ENCODE measurements around the gene NTN1. TPM values are rescaled to one million over a fixed set of nuclear protein-coding genes. Genes with fewer than 3 reads are reported as not detected.

NTN1 gene
- total RNA-seq, 4 donors from 2014 or later, result 74.3 to 211 (median 107) TPM

GRCh38 chr17:9127340-9127739 is 106.0 kb downstream of the NTN1 start:
- 91 to 95% methylated on average over 4 to 6 of the region's 7 CpGs for WGBS, 2 donors (ENCODE audit: low coverage in 1 of 2)
- Histone ChIP-seq H3K4me3 (no peak overlapping the region), H3K27me3 (no peaks in the 10 kb centered on the region), H3K9me3 (no peaks in the 10 kb centered on the region), H3K27ac (no peak overlapping the region), H3K36me3 (no peaks in the 10 kb centered on the region), H3K4me1 (peaks cover 0 to 34% (median 4%) of the 10 kb centered on the region in 3 donors)
- TF ChIP-seq POLR2AphosphoS5 (IDR thresholded peaks at IDR 0.05) (no peak), POLR2A (IDR thresholded peaks at IDR 0.05) (no peak), CTCF (IDR thresholded peaks at IDR 0.05) (no peak), EP300 (IDR thresholded peaks at IDR 0.05) (no peak)
- ATAC-seq, result no peak

- H3K27ac ChIP-seq, result no peak overlapping the region
- no peaks in the 10 kb centered on the region for H3K9me3 ChIP-seq
- H3K36me3 ChIP-seq, result no peaks in the 10 kb centered on the region
- no peaks in the 10 kb centered on the region for H3K27me3 ChIP-seq
- TF ChIP-seq POLR2AphosphoS5 (IDR thresholded peaks at IDR 0.05) (no peak), CTCF (IDR thresholded peaks at IDR 0.05) (no peak), EP300 (IDR thresholded peaks at IDR 0.05) (no peak), POLR2A (IDR thresholded peaks at IDR 0.05) (no peak)
- H3K4me3 ChIP-seq, result no peak overlapping the region
- H3K4me1 ChIP-seq, result peaks cover 0 to 35% (median 0%) of the 10 kb centered on the region in 3 donors
- WGBS, 2 donors (ENCODE audit: low coverage in 1 of 2), result 78 to 94% methylated on average over 3 to 5 of the region's 5 CpGs
- no peak for ATAC-seq
These were observed 110.1 kb downstream of the NTN1 start for GRCh38 chr17:9131371-9131770.

- Histone ChIP-seq H3K4me3 (no peak overlapping the region), H3K27me3 (no peaks in the 10 kb centered on the region), H3K27ac (no peak overlapping the region), H3K4me1 (peaks cover 0 to 43% (median 0%) of the 10 kb centered on the region in 3 donors), H3K9me3 (no peaks in the 10 kb centered on the region), H3K36me3 (no peaks in the 10 kb centered on the region)
- TF ChIP-seq CTCF (IDR thresholded peaks at IDR 0.05) (no peak), POLR2AphosphoS5 (IDR thresholded peaks at IDR 0.05) (no peak), EP300 (IDR thresholded peaks at IDR 0.05) (no peak), POLR2A (IDR thresholded peaks at IDR 0.05) (no peak)
- no peak for ATAC-seq
- 92 to 100% methylated on average over 2 to 6 of the region's 9 CpGs for WGBS, 2 donors (ENCODE audit: low coverage in 1 of 2)
These were observed 111.0 kb downstream of the NTN1 start for GRCh38 chr17:9132291-9132690.

- TF ChIP-seq CTCF (IDR thresholded peaks at IDR 0.05), result no peak
- Histone ChIP-seq H3K4me1 (peaks cover 0 to 48% (median 0%) of the 10 kb centered on the region in 3 donors), H3K27ac (no peak overlapping the region), H3K9me3 (no peaks in the 10 kb centered on the region), H3K27me3 (no peaks in the 10 kb centered on the region), H3K36me3 (no peaks in the 10 kb centered on the region), H3K4me3 (no peak overlapping the region)
- no peak for ATAC-seq
- 89 to 92% methylated on average over 5 to 9 of the region's 14 CpGs for WGBS, 2 donors (ENCODE audit: low coverage in 1 of 2)
These were observed 111.8 kb downstream of the NTN1 start for GRCh38 chr17:9132944-9133610.

GRCh38 chr17:9138161-9138717 is 116.9 kb downstream of the NTN1 start:
- 60 to 87% methylated on average over 1 to 3 of the region's 17 CpGs for WGBS, 2 donors (ENCODE audit: low coverage in 1 of 2)
- no peak for ATAC-seq
- TF ChIP-seq POLR2AphosphoS5 (IDR thresholded peaks at IDR 0.05) (no peak), EP300 (IDR thresholded peaks at IDR 0.05) (no peak), POLR2A (IDR thresholded peaks at IDR 0.05) (no peak), CTCF (IDR thresholded peaks at IDR 0.05) (no peak)
- H3K4me1 ChIP-seq, result peaks cover 0 to 62% (median 0%) of the 10 kb centered on the region in 3 donors
- no peak overlapping the region for H3K4me3 ChIP-seq
- H3K9me3 ChIP-seq, result no peaks in the 10 kb centered on the region
- no peak overlapping the region for H3K27ac ChIP-seq
- no peaks in the 10 kb centered on the region for H3K36me3 ChIP-seq
- H3K27me3 ChIP-seq, result no peaks in the 10 kb centered on the region

All from gastroesophageal sphincter (tissue), 4 donors.